ENCODE results near the gene PNKP. TPM values are rescaled to one million over a fixed set of nuclear protein-coding genes. Genes with fewer than 3 reads are reported as not detected.

PNKP gene
- total RNA-seq, 1 experiment from 2014 or later, result 90.3 TPM

GRCh38 chr19:49836176-49837008 lies 31.0 kb downstream of the PNKP start:
- DNase-seq (ENCODE audit: unreplicated experiment), result no peak
- CTCF ChIA-PET, result no interaction called here
- no peaks in the 10 kb centered on the region for H3K9me3 Mint-ChIP-seq (ENCODE audit: unreplicated experiment)
- no TSS peak for BruUV-seq (replicated peaks)
- intact Hi-C loops (cut with micrococcal nuclease), result no loop called here
- H3K4me1 Mint-ChIP-seq (ENCODE audit: insufficient read depth, unreplicated experiment), result peaks cover 4% of the 10 kb centered on the region
- no peak overlapping the region for H3K4me3 Mint-ChIP-seq (ENCODE audit: unreplicated experiment)
- POLR2A ChIA-PET, result interaction anchor here (1.1 to 1.8 kb wide), 2 partner anchors 10 to 23 kb away, joined by 4 to 5 read pairs; partner anchors contain the start of gene FUZ
- H3K27me3 Mint-ChIP-seq (ENCODE audit: insufficient read depth, unreplicated experiment), result no peaks in the 10 kb centered on the region
- peaks cover 75% of the 10 kb centered on the region for H3K36me3 Mint-ChIP-seq (ENCODE audit: insufficient read depth, unreplicated experiment)
- no peak overlapping the region for H3K27ac Mint-ChIP-seq (ENCODE audit: low read depth, unreplicated experiment)
- no peak for TF ChIP-seq CTCF (IDR thresholded peaks at IDR 0.05; ENCODE audit: unreplicated experiment)

GRCh38 chr19:49835562-49835961 lies 31.8 kb downstream of the PNKP start:
- TF ChIP-seq CTCF (IDR thresholded peaks at IDR 0.05; ENCODE audit: unreplicated experiment), result no peak
- peaks cover 75% of the 10 kb centered on the region for H3K36me3 Mint-ChIP-seq (ENCODE audit: insufficient read depth, unreplicated experiment)
- H3K27ac Mint-ChIP-seq (ENCODE audit: low read depth, unreplicated experiment), result no peak overlapping the region
- peaks cover 2% of the 10 kb centered on the region for H3K4me1 Mint-ChIP-seq (ENCODE audit: insufficient read depth, unreplicated experiment)
- intact Hi-C loops (cut with micrococcal nuclease), result no loop called here
- ChIA-PET POLR2A (no interaction called here), CTCF (no interaction called here)
- no peak for DNase-seq (ENCODE audit: unreplicated experiment)
- no peaks in the 10 kb centered on the region for H3K9me3 Mint-ChIP-seq (ENCODE audit: unreplicated experiment)
- BruUV-seq (replicated peaks), result no TSS peak
- no peaks in the 10 kb centered on the region for H3K27me3 Mint-ChIP-seq (ENCODE audit: insufficient read depth, unreplicated experiment)
- H3K4me3 Mint-ChIP-seq (ENCODE audit: unreplicated experiment), result no peak overlapping the region

GRCh38 chr19:49833599-49833998 lies 33.8 kb downstream of the PNKP start:
- Mint-ChIP-seq H3K27me3 (ENCODE audit: insufficient read depth, unreplicated experiment) (no peaks in the 10 kb centered on the region), H3K4me1 (ENCODE audit: insufficient read depth, unreplicated experiment) (no peaks in the 10 kb centered on the region), H3K36me3 (ENCODE audit: insufficient read depth, unreplicated experiment) (peaks cover 63% of the 10 kb centered on the region), H3K9me3 (ENCODE audit: unreplicated experiment) (no peaks in the 10 kb centered on the region), H3K4me3 (ENCODE audit: unreplicated experiment) (no peak overlapping the region), H3K27ac (ENCODE audit: low read depth, unreplicated experiment) (no peak overlapping the region)
- ChIA-PET POLR2A (interaction anchor here (1.0 kb wide), 1 partner anchor 17 kb away, joined by 3 read pairs; no protein-coding TSS in a partner anchor), CTCF (interaction anchor here (1.2 kb wide), 1 partner anchor 9 kb away, joined by 3 read pairs; no protein-coding TSS in a partner anchor)
- TF ChIP-seq CTCF (IDR thresholded peaks at IDR 0.05; ENCODE audit: unreplicated experiment), result no peak
- intact Hi-C loops (cut with micrococcal nuclease), result no loop called here
- no peak for DNase-seq (ENCODE audit: unreplicated experiment)
- no TSS peak for BruUV-seq (replicated peaks)

- intact Hi-C loops (cut with micrococcal nuclease), result no loop called here
- ChIA-PET POLR2A (no interaction called here), CTCF (interaction anchor here (1.2 kb wide), 1 partner anchor 8 kb away, joined by 3 read pairs; no protein-coding TSS in a partner anchor)
- DNase-seq (ENCODE audit: unreplicated experiment), result no peak
- TF ChIP-seq CTCF (IDR thresholded peaks at IDR 0.05; ENCODE audit: unreplicated experiment), result no peak
- no TSS peak for BruUV-seq (replicated peaks)
- Mint-ChIP-seq H3K36me3 (ENCODE audit: insufficient read depth, unreplicated experiment) (peaks cover 56% of the 10 kb centered on the region), H3K27ac (ENCODE audit: low read depth, unreplicated experiment) (no peak overlapping the region), H3K27me3 (ENCODE audit: insufficient read depth, unreplicated experiment) (no peaks in the 10 kb centered on the region), H3K4me1 (ENCODE audit: insufficient read depth, unreplicated experiment) (no peaks in the 10 kb centered on the region), H3K9me3 (ENCODE audit: unreplicated experiment) (no peaks in the 10 kb centered on the region), H3K4me3 (ENCODE audit: unreplicated experiment) (no peak overlapping the region)
Measured at GRCh38 chr19:49832556-49832955, 34.8 kb downstream of the PNKP start.
